B cell (primary cell): ENCODE results near the gene AIF1. TPM values are rescaled to one million over a fixed set of nuclear protein-coding genes. Genes with fewer than 3 reads are reported as not detected.

Experiments
- ATAC-seq: fragments of 200-7000 bp; cut with Tn5 transposase; one replicate; pipeline ENCODE4 v1.10.0; 2021; ENCODE audit warnings: low read depth, mild to moderate bottlenecking, moderate number of reproducible peaks, moderate library complexity
- CTCF ChIA-PET: fragments of 350-600 bp; sonication (Branson Sonifier 250); formaldehyde crosslinking; loops from one replicate; lab custom pipeline; 2021; ENCODE audit warnings: antibody characterized with exemption, inconsistent platforms; lab: Charles Lee
- POLR2A ChIA-PET: fragments of 350-600 bp; sonication (Branson Sonifier 250); formaldehyde crosslinking; loops from one replicate; lab custom pipeline; 2021; ENCODE audit warnings: antibody characterized with exemption; lab: Charles Lee
- DNase-seq: peaks from one replicate; pipeline ENCODE4 v3.0.0; 2013
- H2AFZ ChIP-seq: 2 replicates; pipeline ENCODE4 v1.6.1; 2012; ENCODE audit warnings: mild to moderate bottlenecking, low read depth, low read length; ENCODE audit not compliant: insufficient read depth, poor library complexity, severe bottlenecking
- H3K27ac ChIP-seq, 2 donors: 1 replicate in 1 of 2; 2 replicates in 1 of 2; pipeline ENCODE4 v1.5.1; 2012 to 2013; ENCODE audit warnings: low read length in 2 of 2, mild to moderate bottlenecking in 2 of 2, moderate library complexity in 1 of 2
- H3K27me3 ChIP-seq, 4 experiments: fragments of 200-600 bp in 1 of 4; sonication (generic) in 1 of 4; replicated peaks in 1 of 4; 1 replicate in 2 of 4; 2 replicates in 2 of 4; pipeline versions ENCODE4 v1.6.1 to v1.7.0; 2013 to 2016; ENCODE audit warnings: low read length in 3 of 4, mild to moderate bottlenecking in 2 of 4, mixed read lengths in 1 of 4, moderate library complexity in 1 of 4; ENCODE audit not compliant: insufficient read depth in 4 of 4, control insufficient read depth in 3 of 4; ENCODE audit errors: control extremely low read depth in 1 of 4
- H3K36me3 ChIP-seq, 2 experiments: replicated peaks in 1 of 2; 1 replicate in 1 of 2; 2 replicates in 1 of 2; pipeline versions ENCODE4 v1.6.1 to v1.7.1; 2013; ENCODE audit warnings: low read length in 1 of 2; ENCODE audit not compliant: insufficient read depth in 2 of 2, control insufficient read depth in 1 of 2; ENCODE audit errors: control extremely low read depth in 1 of 2, extremely low read depth in 1 of 2
- H3K4me1 ChIP-seq, 2 donors: fragments of 200-600 bp in 1 of 2; sonication (generic) in 1 of 2; 1 replicate in 1 of 2; 2 replicates in 1 of 2; pipeline versions ENCODE4 v1.5.1 to v1.6.1; 2013 to 2017; ENCODE audit warnings: low read length in 2 of 2; ENCODE audit not compliant: control insufficient read depth in 2 of 2, insufficient read depth in 2 of 2
- H3K4me2 ChIP-seq: replicated peaks from 2 replicates; pipeline ENCODE3; 2012; ENCODE audit warnings: mild to moderate bottlenecking, low read depth, low read length; ENCODE audit not compliant: poor library complexity, severe bottlenecking
- H3K4me3 ChIP-seq, 5 experiments: fragments of 200-600 bp in 1 of 5; sonication (generic) in 1 of 5; 1 replicate in 3 of 5; 2 replicates in 2 of 5; pipeline versions ENCODE4 v1.5.1 to v1.7.0; 2011 to 2016; ENCODE audit warnings: low read length in 4 of 5, mild to moderate bottlenecking in 4 of 5, low read depth in 2 of 5, control low read depth in 1 of 5, moderate library complexity in 1 of 5; ENCODE audit not compliant: insufficient read depth in 1 of 5; ENCODE audit errors: control extremely low read depth in 1 of 5, extremely low read depth in 1 of 5
- H3K79me2 ChIP-seq: fragments of 200-600 bp; sonication (generic); one replicate; pipeline ENCODE4 v1.6.0; 2016; ENCODE audit warnings: low read length; ENCODE audit not compliant: control insufficient read depth, insufficient read depth
- H3K9ac ChIP-seq: fragments of 200-600 bp; sonication (generic); 2 replicates; pipeline ENCODE4 v1.6.1; 2017; ENCODE audit warnings: mild to moderate bottlenecking, low read length, moderate library complexity
- H3K9me3 ChIP-seq, 3 donors: one replicate each; pipeline versions ENCODE4 v1.6.1 to v1.7.1; 2013; ENCODE audit warnings: low read length in 2 of 3; ENCODE audit not compliant: control insufficient read depth in 2 of 3, insufficient read depth in 1 of 3; ENCODE audit errors: control extremely low read depth in 1 of 3
- H4K20me1 ChIP-seq: 2 replicates; pipeline ENCODE4 v1.6.0; 2012; ENCODE audit warnings: mild to moderate bottlenecking, low read length; ENCODE audit not compliant: insufficient read depth, control insufficient read depth, poor library complexity, severe bottlenecking
- H3K27ac Mint-ChIP-seq: one replicate; pipeline ENCODE4 v1.8.0; 2021; ENCODE audit warnings: mixed read lengths
- H3K27me3 Mint-ChIP-seq: one replicate; pipeline ENCODE4 v1.8.0; 2021; ENCODE audit warnings: mixed read lengths
- H3K4me1 Mint-ChIP-seq: one replicate; pipeline ENCODE4 v1.8.0; 2021; ENCODE audit warnings: mixed read lengths
- H3K4me3 Mint-ChIP-seq: one replicate; pipeline ENCODE4 v1.8.0; 2021; ENCODE audit warnings: mixed read lengths
- H3K9me3 Mint-ChIP-seq: one replicate; pipeline ENCODE4 v1.8.0; 2022; ENCODE audit warnings: mixed read lengths; ENCODE audit not compliant: insufficient read depth
- EZH2 ChIP-seq: IDR thresholded peaks from 2 replicates; pipeline ENCODE4 v1.6.1; 2012; ENCODE audit warnings: borderline replicate concordance, low read depth, mild to moderate bottlenecking, moderate library complexity, low read length; ENCODE audit not compliant: insufficient read depth, poor library complexity, severe bottlenecking
- WGBS: methylation state at CpG from one replicate; pipeline ENCODE4 v1.1.5; 2013; ENCODE audit warnings: missing lambda C conversion rate; ENCODE audit not compliant: insufficient coverage; 5-methylcytosine and 5-hydroxymethylcytosine counted together
- intact Hi-C: fragments of 100-400 bp; cut with micrococcal nuclease; formaldehyde crosslinking; loops from one replicate; pipeline ENCODE4 v1.10.0; 2022
- polyA plus RNA-seq: library from polyadenylated mRNA; depleted of rRNA; stranded (reverse); fragments of >200 nt; gene quantifications from 2 replicates; pipeline ENCODE4 v1.2.3, GENCODE V29; 2012
- total RNA-seq, 2 donors: library from RNA; stranded (reverse); fragments of 120-200 nt in 1 of 2; gene quantifications; 1 replicate in 1 of 2; 2 replicates in 1 of 2; pipeline versions ENCODE4 v1.2.3 to v1.2.4, GENCODE V29; 2013 to 2022
- TF ChIP-seq, protein P1 (sequence below): fragments of 200-600 bp; IDR thresholded peaks from one replicate; pipeline ENCODE4 v1.8.0; 2022; ENCODE audit warnings: antibody characterized with exemption, mild to moderate bottlenecking

Gene AIF1
- total and polyA plus RNA-seq, 2 donors (not counting 1 experiment from before 2014, with no cell fraction given): 1.3 to 7.5 TPM

DNA sequence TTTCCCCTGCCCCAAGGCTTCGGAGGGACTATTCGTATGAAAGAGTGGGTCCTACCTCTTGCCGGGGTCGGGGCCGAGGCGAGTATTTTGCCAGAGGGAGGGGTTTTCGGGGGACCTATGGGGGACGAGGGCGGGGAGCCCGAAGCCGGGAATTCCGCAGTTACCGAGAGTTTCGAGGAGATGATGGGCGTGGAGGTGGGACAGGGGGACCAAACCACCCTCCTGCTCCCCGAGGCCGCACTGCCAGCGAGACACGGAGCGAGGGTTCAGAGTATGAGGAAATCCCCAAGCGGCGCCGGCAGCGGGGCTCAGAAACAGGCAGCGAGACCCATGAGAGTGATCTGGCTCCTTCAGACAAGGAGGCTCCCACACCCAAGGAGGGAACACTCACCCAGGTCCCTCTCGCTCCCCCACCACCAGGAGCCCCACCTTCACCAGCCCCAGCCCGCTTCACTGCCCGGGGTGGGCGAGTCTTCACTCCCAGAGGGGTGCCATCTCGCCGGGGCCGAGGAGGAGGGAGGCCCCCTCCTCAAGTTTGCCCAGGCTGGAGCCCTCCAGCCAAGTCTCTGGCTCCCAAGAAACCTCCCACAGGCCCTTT, 16.7 kb downstream of the AIF1 start:
- no peaks in the 10 kb centered on the region for H3K9me3 ChIP-seq
- H3K9me3 Mint-ChIP-seq: no peaks in the 10 kb centered on the region
- no peaks in the 10 kb centered on the region for H3K4me1 Mint-ChIP-seq
- H3K4me1 ChIP-seq: no peaks in the 10 kb centered on the region
- no peak overlapping the region for H3K27ac ChIP-seq
- peaks cover 6% of the 10 kb centered on the region for H3K79me2 ChIP-seq
- H3K36me3 ChIP-seq: peaks cover 3 to 91% of the 10 kb centered on the region in 2 experiments
- no peak overlapping the region for H3K9ac ChIP-seq
- WGBS: 96% methylated on average over 24 of the region's 32 CpGs
- no peak overlapping the region for H3K27ac Mint-ChIP-seq
- no peaks in the 10 kb centered on the region for H3K27me3 ChIP-seq
- intact Hi-C loops: no loop called here
- DNase-seq (no peak), ATAC-seq (no peak)
- H4K20me1 ChIP-seq: peaks cover 46% of the 10 kb centered on the region
- no peak overlapping the region for H2AFZ ChIP-seq
- no peak overlapping the region for H3K4me2 ChIP-seq
- no peak overlapping the region for H3K4me3 ChIP-seq
- no peak for TF ChIP-seq EZH2
- TF ChIP-seq, protein P1, sequence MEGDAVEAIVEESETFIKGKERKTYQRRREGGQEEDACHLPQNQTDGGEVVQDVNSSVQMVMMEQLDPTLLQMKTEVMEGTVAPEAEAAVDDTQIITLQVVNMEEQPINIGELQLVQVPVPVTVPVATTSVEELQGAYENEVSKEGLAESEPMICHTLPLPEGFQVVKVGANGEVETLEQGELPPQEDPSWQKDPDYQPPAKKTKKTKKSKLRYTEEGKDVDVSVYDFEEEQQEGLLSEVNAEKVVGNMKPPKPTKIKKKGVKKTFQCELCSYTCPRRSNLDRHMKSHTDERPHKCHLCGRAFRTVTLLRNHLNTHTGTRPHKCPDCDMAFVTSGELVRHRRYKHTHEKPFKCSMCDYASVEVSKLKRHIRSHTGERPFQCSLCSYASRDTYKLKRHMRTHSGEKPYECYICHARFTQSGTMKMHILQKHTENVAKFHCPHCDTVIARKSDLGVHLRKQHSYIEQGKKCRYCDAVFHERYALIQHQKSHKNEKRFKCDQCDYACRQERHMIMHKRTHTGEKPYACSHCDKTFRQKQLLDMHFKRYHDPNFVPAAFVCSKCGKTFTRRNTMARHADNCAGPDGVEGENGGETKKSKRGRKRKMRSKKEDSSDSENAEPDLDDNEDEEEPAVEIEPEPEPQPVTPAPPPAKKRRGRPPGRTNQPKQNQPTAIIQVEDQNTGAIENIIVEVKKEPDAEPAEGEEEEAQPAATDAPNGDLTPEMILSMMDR: no peak
- CTCF ChIA-PET: no interaction called here
- no peak overlapping the region for H3K4me3 Mint-ChIP-seq
- H3K27me3 Mint-ChIP-seq: no peaks in the 10 kb centered on the region
- POLR2A ChIA-PET: no interaction called here

DNA sequence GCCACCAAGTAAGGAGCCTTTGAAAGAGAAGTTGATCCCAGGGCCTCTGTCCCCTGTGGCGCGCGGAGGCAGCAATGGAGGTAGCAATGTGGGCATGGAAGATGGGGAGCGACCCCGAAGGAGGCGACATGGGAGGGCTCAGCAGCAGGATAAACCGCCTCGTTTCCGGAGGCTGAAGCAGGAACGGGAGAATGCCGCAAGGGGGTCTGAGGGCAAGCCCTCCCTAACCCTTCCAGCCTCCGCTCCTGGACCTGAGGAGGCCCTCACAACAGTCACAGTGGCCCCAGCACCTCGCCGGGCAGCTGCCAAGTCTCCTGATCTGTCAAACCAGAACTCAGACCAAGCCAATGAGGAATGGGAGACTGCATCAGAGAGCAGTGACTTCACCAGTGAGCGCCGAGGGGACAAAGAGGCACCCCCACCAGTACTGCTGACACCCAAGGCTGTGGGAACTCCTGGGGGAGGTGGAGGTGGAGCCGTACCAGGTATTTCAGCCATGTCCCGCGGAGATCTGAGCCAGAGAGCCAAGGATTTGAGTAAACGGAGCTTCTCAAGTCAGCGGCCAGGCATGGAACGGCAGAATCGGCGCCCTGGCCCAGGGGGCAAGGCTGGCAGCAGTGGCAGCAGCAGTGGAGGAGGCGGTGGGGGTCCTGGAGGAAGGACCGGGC, 17.4 kb downstream of the AIF1 start:
- POLR2A ChIA-PET: no interaction called here
- H4K20me1 ChIP-seq: peaks cover 45% of the 10 kb centered on the region

More for the DNA sequence above, 17.4 kb downstream of the AIF1 start:
- Mint-ChIP-seq H3K4me3 (no peak overlapping the region), H3K27me3 (no peaks in the 10 kb centered on the region), H3K4me1 (no peaks in the 10 kb centered on the region), H3K9me3 (no peaks in the 10 kb centered on the region), H3K27ac (no peak overlapping the region)
- H3K4me3 ChIP-seq: no peak overlapping the region
- 97% methylated on average over 26 of the region's 26 CpGs for WGBS
- no peaks in the 10 kb centered on the region for H3K9me3 ChIP-seq
- H3K4me1 ChIP-seq: no peaks in the 10 kb centered on the region
- DNase-seq (no peak), ATAC-seq (no peak)
- H3K27me3 ChIP-seq: no peaks in the 10 kb centered on the region
- no peak for TF ChIP-seq EZH2
- TF ChIP-seq, protein P1: no peak
- no peak overlapping the region for H3K27ac ChIP-seq
- peaks cover 6% of the 10 kb centered on the region for H3K79me2 ChIP-seq
- peaks cover 3 to 91% of the 10 kb centered on the region in 2 experiments for H3K36me3 ChIP-seq
- no peak overlapping the region for H3K4me2 ChIP-seq
- H2AFZ ChIP-seq: no peak overlapping the region
- H3K9ac ChIP-seq: no peak overlapping the region
- intact Hi-C loops: no loop called here
- CTCF ChIA-PET: interaction anchor here (0.9 kb wide), 1 partner anchor 8 kb away, joined by 3 read pairs; no protein-coding TSS in a partner anchor
